Measurements from ENCODE around the gene UROC1. TPM values are rescaled to one million over a fixed set of nuclear protein-coding genes. Genes with fewer than 3 reads are reported as not detected.

UROC1 gene
- total and polyA plus RNA-seq, 2 experiments from 2014 or later, result not detected

GRCh38 chr3:126452213-126452612 lies 65.4 kb downstream of the UROC1 start:
- Histone ChIP-seq H3K4me1 (ENCODE audit: insufficient read depth) (no peaks in the 10 kb centered on the region), H4K20me1 (replicated peaks; ENCODE audit: insufficient read depth) (peaks cover 8% of the 10 kb centered on the region; the same call in 1 of the 2 replicates), H3K27me3 (ENCODE audit: insufficient read depth) (no peaks in the 10 kb centered on the region), H2AFZ (no peak overlapping the region), H3K27ac (ENCODE audit: low read depth) (no peak overlapping the region), H3K9me2 (ENCODE audit: insufficient read depth) (no peaks in the 10 kb centered on the region), H3K79me2 (replicated peaks; ENCODE audit: insufficient read depth) (peaks cover 21% of the 10 kb centered on the region), H3K36me3 (ENCODE audit: insufficient read depth) (no peaks in the 10 kb centered on the region), H3K4me3 (no peak overlapping the region), H3F3A (replicated peaks; ENCODE audit: low read depth) (no peaks in the 10 kb centered on the region), H3K4me2 (no peak overlapping the region)
- DNase-seq (ENCODE audit: low spot score) (no peak), ATAC-seq (no peak)
- H3K27ac Mint-ChIP-seq, result no peak overlapping the region
- no peaks in the 10 kb centered on the region for H3K9me3 Mint-ChIP-seq
- H3K4me1 Mint-ChIP-seq, result peaks cover 2% of the 10 kb centered on the region; the same call in 2 of the 3 replicates
- H3K4me3 Mint-ChIP-seq, result no peak overlapping the region
- no peak for TF ChIP-seq REST (IDR thresholded peaks at IDR 0.05; ENCODE audit: unreplicated experiment)
- no peak for TF ChIP-seq EZH2phosphoT487 (IDR thresholded peaks at IDR 0.05; ENCODE audit: unreplicated experiment)
- TF ChIP-seq ZNF462 (CRISPR knock-in tag; IDR thresholded peaks at IDR 0.05), result no peak
- TF ChIP-seq EZH2 (IDR thresholded peaks at IDR 0.05; ENCODE audit: low read depth, unreplicated experiment), result no peak
- no peak for TF ChIP-seq CTCF (conservative IDR thresholded peaks at IDR 0.05; ENCODE audit: low read depth in 2 of 2)
- TF ChIP-seq CREB1 (CRISPR knock-in tag; IDR thresholded peaks at IDR 0.05; ENCODE audit: low read depth), result no peak
- no peak for TF ChIP-seq ETS1 (IDR thresholded peaks at IDR 0.05)
- no peak for TF ChIP-seq JUNB (IDR thresholded peaks at IDR 0.05; ENCODE audit: unreplicated experiment)
- no peak for TF ChIP-seq STAT1 (IDR thresholded peaks at IDR 0.05; ENCODE audit: unreplicated experiment)
- no peak for TF ChIP-seq ZNF331 (CRISPR knock-in tag; IDR thresholded peaks at IDR 0.05; ENCODE audit: low read depth)
- TF ChIP-seq POLR2AphosphoS5 (IDR thresholded peaks at IDR 0.05; ENCODE audit: low read depth), result no peak
- no peak for TF ChIP-seq ZNF114 (CRISPR knock-in tag; IDR thresholded peaks at IDR 0.05)
- TF ChIP-seq NANOG (IDR thresholded peaks at IDR 0.05; ENCODE audit: borderline replicate concordance), result no peak
- peaks cover 2% of the 10 kb centered on the region for H3K27me3 Mint-ChIP-seq (ENCODE audit: insufficient read depth, low read depth, poor library complexity)
- H3K36me3 Mint-ChIP-seq (ENCODE audit: low read depth), result peaks cover 39% of the 10 kb centered on the region
